HCT116 (cell line): ENCODE results near the gene AUTS2. TPM values are rescaled to one million over a fixed set of nuclear protein-coding genes. Genes with fewer than 3 reads are reported as not detected.

Source experiments
- ATAC-seq: fragments of 200-7000 bp; cut with Tn5 transposase; 2 replicates; pipeline ENCODE4 v1.9.1; 2020; ENCODE audit warnings: mild to moderate bottlenecking, moderate library complexity
- BruUV-seq: library from RNA; stranded (reverse); fragments of 400-500 nt; replicated peaks from 2 replicates; lab custom pipeline; 2021; lab: Mats Ljungman, UMichigan
- CTCF ChIA-PET: fragments of 300-600 bp; sonication (Branson Sonifier 250); formaldehyde crosslinking; loops from one replicate; lab custom pipeline; 2021; ENCODE audit warnings: antibody characterized with exemption; lab: Charles Lee
- POLR2A ChIA-PET: fragments of 300-600, 350-600 bp; sonication (Branson Sonifier 250); formaldehyde crosslinking; loops from one replicate; lab custom pipeline; 2021; ENCODE audit warnings: antibody characterized with exemption; lab: Charles Lee
- RAD21 ChIA-PET, 2 experiments: fragments of 300-600 bp; sonication (Branson Sonifier 250); formaldehyde crosslinking; loops; one replicate each; lab custom pipeline; 2023; ENCODE audit warnings: low total read pairs in 2 of 2; ENCODE audit not compliant: uncharacterized antibody in 2 of 2, unreplicated experiment in 2 of 2, low non-redundant PET in 1 of 2; lab: Charles Lee
- DNase-seq: peaks from one replicate; pipeline ENCODE4 v3.0.0-alpha.2; 2010; ENCODE audit warnings: low read depth, low spot score
- H2AFZ ChIP-seq: fragments of 200-600 bp; shearing (Covaris generic), sonication (generic); 2 replicates; pipeline ENCODE4 v1.6.1; 2017; ENCODE audit warnings: low read depth, mixed run types, mixed read lengths, antibody characterized with exemption, low read length; ENCODE audit not compliant: poor library complexity, severe bottlenecking
- H3K27ac ChIP-seq: 2 replicates; pipeline ENCODE4 v1.5.1; 2012; ENCODE audit warnings: low read depth, low read length
- H3K27me3 ChIP-seq: fragments of 200-600 bp; sonication (generic); 2 replicates; pipeline ENCODE4 v1.6.1; 2016; ENCODE audit warnings: mixed run types, low read length, mixed read lengths; ENCODE audit not compliant: insufficient read depth
- H3K36me3 ChIP-seq, 2 experiments: fragments of 200-500 bp in 1 of 2; fragments of 200-600 bp in 1 of 2; sonication (Bioruptor generic) in 1 of 2; sonication (generic) in 1 of 2; 2 replicates each; pipeline versions ENCODE4 v1.5.1 to v1.6.1; 2014 to 2016; ENCODE audit warnings: low read length in 2 of 2, inconsistent platforms in 1 of 2, mixed read lengths in 1 of 2, mixed run types in 1 of 2; ENCODE audit not compliant: insufficient read depth in 2 of 2, control insufficient read depth in 1 of 2
- H3K4me1 ChIP-seq, 2 experiments: fragments of 200-600 bp in 1 of 2; sonication (generic) in 1 of 2; 2 replicates each; pipeline versions ENCODE4 v1.5.1 to v1.6.1; 2012 to 2017; ENCODE audit warnings: low read length in 2 of 2, inconsistent platforms in 1 of 2, mild to moderate bottlenecking in 1 of 2, mixed read lengths in 1 of 2, mixed run types in 1 of 2, moderate library complexity in 1 of 2; ENCODE audit not compliant: insufficient read depth in 2 of 2, control insufficient read depth in 1 of 2
- H3K4me2 ChIP-seq: fragments of 200-600 bp; sonication (generic); 2 replicates; pipeline ENCODE4 v1.6.1; 2017; ENCODE audit warnings: mixed run types, low read length, mixed read lengths
- H3K4me3 ChIP-seq, 2 experiments: fragments of 200-600 bp in 1 of 2; sonication (generic) in 1 of 2; replicated peaks in 1 of 2; 2 replicates each; pipeline ENCODE4 v1.5.1; 2011 to 2016; ENCODE audit warnings: low read length in 2 of 2, control low read depth in 1 of 2, low read depth in 1 of 2, mild to moderate bottlenecking in 1 of 2, mixed read lengths in 1 of 2, mixed run types in 1 of 2
- H3K79me2 ChIP-seq: fragments of 200-600 bp; sonication (generic); 2 replicates; pipeline ENCODE4 v1.6.1; 2017; ENCODE audit warnings: mild to moderate bottlenecking, mixed run types, low read length, moderate library complexity, mixed read lengths; ENCODE audit not compliant: insufficient read depth
- H3K9ac ChIP-seq: fragments of 200-600 bp; sonication (generic); 2 replicates; pipeline ENCODE4 v1.6.1; 2016; ENCODE audit warnings: low read length, mixed read lengths
- H3K9me2 ChIP-seq: fragments of 200-600 bp; sonication (generic), shearing (Covaris generic); 2 replicates; pipeline ENCODE4 v1.6.1; 2017; ENCODE audit warnings: mixed run types, mild to moderate bottlenecking, moderate library complexity; ENCODE audit not compliant: insufficient read depth
- H3K9me3 ChIP-seq, 2 experiments: fragments of 200-500 bp in 1 of 2; fragments of 200-600 bp in 1 of 2; sonication (Bioruptor generic) in 1 of 2; sonication (generic) in 1 of 2; 2 replicates each; pipeline ENCODE4 v1.6.1; 2014 to 2017; ENCODE audit warnings: low read length in 2 of 2, mixed read lengths in 2 of 2, inconsistent platforms in 1 of 2, low read depth in 1 of 2, mild to moderate bottlenecking in 1 of 2, mixed run types in 1 of 2, moderate library complexity in 1 of 2; ENCODE audit not compliant: control insufficient read depth in 1 of 2, insufficient read depth in 1 of 2
- H4K20me1 ChIP-seq: fragments of 200-600 bp; sonication (generic), shearing (Covaris generic); 2 replicates; pipeline ENCODE4 v1.6.1; 2017; ENCODE audit warnings: mixed run types, mild to moderate bottlenecking, moderate library complexity; ENCODE audit not compliant: insufficient read depth
- CEBPB ChIP-seq: IDR thresholded peaks from 2 replicates; pipeline ENCODE4 v1.6.1; 2012; ENCODE audit warnings: low read depth
- EGR1 ChIP-seq: IDR thresholded peaks from 2 replicates; pipeline ENCODE4 v1.6.1; 2012; ENCODE audit warnings: low read depth
- ELF1 ChIP-seq: IDR thresholded peaks from 2 replicates; pipeline ENCODE4 v1.6.1; 2012; ENCODE audit warnings: low read depth, borderline replicate concordance
- EZH2 ChIP-seq: fragments of 200-600 bp; sonication (generic); IDR thresholded peaks from 2 replicates; pipeline ENCODE4 v1.6.1; 2017; ENCODE audit warnings: antibody characterized with exemption, mixed run types
- EZH2phosphoT487 ChIP-seq: fragments of 200-600 bp; IDR thresholded peaks from 2 replicates; pipeline ENCODE4 v1.6.1; 2018; ENCODE audit warnings: antibody characterized with exemption, borderline replicate concordance
- FOSL1 ChIP-seq: IDR thresholded peaks from 2 replicates; pipeline ENCODE4 v1.6.1; 2012; ENCODE audit warnings: low read depth
- JUND ChIP-seq: IDR thresholded peaks from 2 replicates; pipeline ENCODE4 v1.6.1; 2012
- POLR2AphosphoS5 ChIP-seq: IDR thresholded peaks from 2 replicates; pipeline ENCODE4 v1.6.1; 2011; ENCODE audit warnings: mild to moderate bottlenecking, low read depth, low read length, moderate library complexity
- RAD21 ChIP-seq: IDR thresholded peaks from 2 replicates; pipeline ENCODE4 v1.6.1; 2012; ENCODE audit warnings: low read depth, mild to moderate bottlenecking
- SP1 ChIP-seq: IDR thresholded peaks from 2 replicates; pipeline ENCODE4 v1.6.1; 2012; ENCODE audit warnings: low read depth
- SRF ChIP-seq: IDR thresholded peaks from 2 replicates; pipeline ENCODE4 v1.6.1; 2012; ENCODE audit warnings: low read depth
- ZFX ChIP-seq: fragments of 450-650 bp; IDR thresholded peaks from 2 replicates; pipeline ENCODE4 v1.6.1; 2017
- ZNF274 ChIP-seq: fragments of 200-500 bp; sonication (Bioruptor generic); IDR thresholded peaks from 2 replicates; pipeline ENCODE4 v1.6.1; 2014; ENCODE audit warnings: mild to moderate bottlenecking, low read depth, low read length, inconsistent platforms
- intact Hi-C: fragments of 100-400 bp; cut with micrococcal nuclease; formaldehyde crosslinking; loops from 2 replicates; pipeline ENCODE4 v1.10.0; 2022
- total RNA-seq: library from RNA; stranded (reverse); gene quantifications from one replicate; pipeline ENCODE4 v1.2.1, GENCODE V29; 2021; ENCODE audit not compliant: unreplicated experiment
- TF ChIP-seq, protein P1 (sequence below): IDR thresholded peaks from 2 replicates; pipeline ENCODE4 v1.6.1; 2012
- TF ChIP-seq, protein P2 (sequence below): IDR thresholded peaks from 2 replicates; pipeline ENCODE4 v1.6.1; 2012; ENCODE audit warnings: low read depth
- TF ChIP-seq, protein P3 (sequence below): IDR thresholded peaks from 2 replicates; pipeline ENCODE4 v1.6.1; 2012

The AUTS2 gene
- total RNA-seq, 1 experiment from 2014 or later: 0.93 TPM

DNA sequence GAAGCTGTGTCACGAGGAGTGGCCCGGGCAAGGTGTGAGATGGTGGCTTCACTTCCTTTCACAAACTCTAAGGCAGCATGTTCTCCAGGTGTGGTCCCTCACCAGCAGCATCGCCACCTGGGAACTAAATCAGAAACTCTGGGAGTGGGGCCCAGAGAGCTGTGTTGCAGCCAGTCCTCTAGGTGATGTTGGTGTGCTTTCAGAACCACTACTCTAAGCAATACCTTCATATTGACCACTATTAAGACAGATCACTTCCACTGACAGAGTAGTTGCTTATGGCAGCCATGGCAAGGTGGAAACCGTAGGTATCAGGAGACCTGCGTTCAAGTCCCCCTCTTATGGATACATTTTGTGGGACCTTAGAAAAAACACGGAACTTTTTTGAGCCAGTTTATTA, 1037.9 kb downstream of the AUTS2 start:
- ATAC-seq: no peak
- no peak overlapping the region for H3K27ac ChIP-seq
- TF ChIP-seq EGR1: no peak
- no peak for TF ChIP-seq JUND
- TF ChIP-seq, protein P1, sequence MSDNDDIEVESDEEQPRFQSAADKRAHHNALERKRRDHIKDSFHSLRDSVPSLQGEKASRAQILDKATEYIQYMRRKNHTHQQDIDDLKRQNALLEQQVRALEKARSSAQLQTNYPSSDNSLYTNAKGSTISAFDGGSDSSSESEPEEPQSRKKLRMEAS: no peak
- no peak for TF ChIP-seq POLR2AphosphoS5
- TF ChIP-seq ELF1: no peak
- TF ChIP-seq ZFX: no peak
- no peak for TF ChIP-seq SRF
- no peak for TF ChIP-seq FOSL1
- TF ChIP-seq SP1: no peak
- TF ChIP-seq, protein P2, sequence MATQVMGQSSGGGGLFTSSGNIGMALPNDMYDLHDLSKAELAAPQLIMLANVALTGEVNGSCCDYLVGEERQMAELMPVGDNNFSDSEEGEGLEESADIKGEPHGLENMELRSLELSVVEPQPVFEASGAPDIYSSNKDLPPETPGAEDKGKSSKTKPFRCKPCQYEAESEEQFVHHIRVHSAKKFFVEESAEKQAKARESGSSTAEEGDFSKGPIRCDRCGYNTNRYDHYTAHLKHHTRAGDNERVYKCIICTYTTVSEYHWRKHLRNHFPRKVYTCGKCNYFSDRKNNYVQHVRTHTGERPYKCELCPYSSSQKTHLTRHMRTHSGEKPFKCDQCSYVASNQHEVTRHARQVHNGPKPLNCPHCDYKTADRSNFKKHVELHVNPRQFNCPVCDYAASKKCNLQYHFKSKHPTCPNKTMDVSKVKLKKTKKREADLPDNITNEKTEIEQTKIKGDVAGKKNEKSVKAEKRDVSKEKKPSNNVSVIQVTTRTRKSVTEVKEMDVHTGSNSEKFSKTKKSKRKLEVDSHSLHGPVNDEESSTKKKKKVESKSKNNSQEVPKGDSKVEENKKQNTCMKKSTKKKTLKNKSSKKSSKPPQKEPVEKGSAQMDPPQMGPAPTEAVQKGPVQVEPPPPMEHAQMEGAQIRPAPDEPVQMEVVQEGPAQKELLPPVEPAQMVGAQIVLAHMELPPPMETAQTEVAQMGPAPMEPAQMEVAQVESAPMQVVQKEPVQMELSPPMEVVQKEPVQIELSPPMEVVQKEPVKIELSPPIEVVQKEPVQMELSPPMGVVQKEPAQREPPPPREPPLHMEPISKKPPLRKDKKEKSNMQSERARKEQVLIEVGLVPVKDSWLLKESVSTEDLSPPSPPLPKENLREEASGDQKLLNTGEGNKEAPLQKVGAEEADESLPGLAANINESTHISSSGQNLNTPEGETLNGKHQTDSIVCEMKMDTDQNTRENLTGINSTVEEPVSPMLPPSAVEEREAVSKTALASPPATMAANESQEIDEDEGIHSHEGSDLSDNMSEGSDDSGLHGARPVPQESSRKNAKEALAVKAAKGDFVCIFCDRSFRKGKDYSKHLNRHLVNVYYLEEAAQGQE: no peak
- TF ChIP-seq RAD21: no peak
- no peak for TF ChIP-seq CEBPB
- TF ChIP-seq, protein P3, sequence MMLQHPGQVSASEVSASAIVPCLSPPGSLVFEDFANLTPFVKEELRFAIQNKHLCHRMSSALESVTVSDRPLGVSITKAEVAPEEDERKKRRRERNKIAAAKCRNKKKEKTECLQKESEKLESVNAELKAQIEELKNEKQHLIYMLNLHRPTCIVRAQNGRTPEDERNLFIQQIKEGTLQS: no peak
- TF ChIP-seq EZH2phosphoT487: no peak
- TF ChIP-seq EZH2: no peak
- TF ChIP-seq ZNF274: no peak
- TF ChIP-seq, all 23 proteins: peak for 0
- Histone ChIP-seq H3K9ac (no peak overlapping the region), H3K4me1 (no peaks in the 10 kb centered on the region), H3K79me2 (no peaks in the 10 kb centered on the region), H3K4me3 (no peak overlapping the region), H2AFZ (no peak overlapping the region), H3K9me3 (peaks cover 0 to 24% of the 10 kb centered on the region in 2 experiments; a peak in 2 of 4 replicates), H3K27me3 (no peaks in the 10 kb centered on the region), H4K20me1 (no peaks in the 10 kb centered on the region), H3K4me2 (no peak overlapping the region), H3K9me2 (no peaks in the 10 kb centered on the region), H3K36me3 (no peaks in the 10 kb centered on the region)
- RAD21 ChIA-PET: no interaction called here
- POLR2A ChIA-PET: no interaction called here
- DNase-seq: no peak
- CTCF ChIA-PET: no interaction called here
- BruUV-seq: no TSS peak
- intact Hi-C loops: no loop called here
